Neural cell (in vitro differentiated cells): Measurements from ENCODE around the gene TSSK6. TPM values are rescaled to one million over a fixed set of nuclear protein-coding genes. Genes with fewer than 3 reads are reported as not detected.

Source experiments
- H2AFZ ChIP-seq: fragments of 200-600, 300-800 bp; sonication (generic), shearing (Covaris generic); 2 replicates; pipeline ENCODE4 v1.6.0; 2014; ENCODE audit warnings: low read depth, mild to moderate bottlenecking, antibody characterized with exemption, low read length, moderate library complexity
- H3F3A ChIP-seq: fragments of 200-600 bp; shearing (Covaris generic); 2 replicates; pipeline ENCODE4 v1.6.1; 2016; ENCODE audit warnings: mild to moderate bottlenecking, moderate library complexity, mixed read lengths, antibody characterized with exemption, low read length; ENCODE audit not compliant: insufficient read depth, poor library complexity, severe bottlenecking
- H3K27ac ChIP-seq: fragments of 200-600, 300-800 bp; sonication (generic), shearing (Covaris generic); 2 replicates; pipeline ENCODE4 v1.5.1; 2014; ENCODE audit warnings: mild to moderate bottlenecking, low read length, moderate library complexity
- H3K27me3 ChIP-seq: fragments of 300-800, 200-600 bp; sonication (generic), shearing (Covaris generic); 2 replicates; pipeline ENCODE4 v1.6.0; 2014; ENCODE audit warnings: mild to moderate bottlenecking, low read depth, low read length, moderate library complexity; ENCODE audit not compliant: insufficient read depth
- H3K36me3 ChIP-seq: fragments of 300-800, 200-600 bp; sonication (generic), shearing (Covaris generic); 2 replicates; pipeline ENCODE4 v1.5.1; 2014; ENCODE audit warnings: mild to moderate bottlenecking, antibody characterized with exemption, low read length, moderate library complexity; ENCODE audit not compliant: insufficient read depth
- H3K4me2 ChIP-seq: fragments of 300-800, 200-600 bp; sonication (generic), shearing (Covaris generic); 2 replicates; pipeline ENCODE4 v1.6.0; 2014; ENCODE audit warnings: mild to moderate bottlenecking, low read length
- H3K4me3 ChIP-seq: fragments of 300-800, 200-600 bp; sonication (generic), shearing (Covaris generic); 2 replicates; pipeline ENCODE4 v1.5.1; 2014; ENCODE audit warnings: mild to moderate bottlenecking, low read length, moderate library complexity
- H3K79me2 ChIP-seq: fragments of 200-600 bp; shearing (Covaris generic); replicated peaks from 2 replicates; pipeline ENCODE4 v1.6.0; 2014; ENCODE audit warnings: mild to moderate bottlenecking, low read length, moderate library complexity; ENCODE audit not compliant: insufficient read depth
- H3K9ac ChIP-seq: fragments of 300-800, 200-600 bp; sonication (generic), shearing (Covaris generic); 2 replicates; pipeline ENCODE4 v1.6.1; 2016; ENCODE audit warnings: mild to moderate bottlenecking, low read length, mixed read lengths
- H3K9me2 ChIP-seq: fragments of 200-600 bp; shearing (Covaris generic); 2 replicates; pipeline ENCODE4 v1.6.1; 2016; ENCODE audit warnings: mild to moderate bottlenecking, low read length, mixed read lengths; ENCODE audit not compliant: insufficient read depth
- H3K9me3 ChIP-seq: fragments of 200-600, 300-800 bp; sonication (generic), shearing (Covaris generic); 2 replicates; pipeline ENCODE4 v1.6.1; 2016; ENCODE audit warnings: mild to moderate bottlenecking, mixed run types, low read length, moderate library complexity, mixed read lengths
- H4K20me1 ChIP-seq: fragments of 200-600 bp; shearing (Covaris generic); 2 replicates; pipeline ENCODE4 v1.6.1; 2016; ENCODE audit warnings: mild to moderate bottlenecking, mixed run types; ENCODE audit not compliant: insufficient read depth
- EP300 ChIP-seq: fragments of 450-650 bp; conservative IDR thresholded peaks from 2 replicates; pipeline ENCODE4 v1.6.1; 2014; ENCODE audit warnings: antibody characterized with exemption, mild to moderate bottlenecking, moderate library complexity; ENCODE audit not compliant: poor library complexity, severe bottlenecking
- EZH2 ChIP-seq: fragments of 200-600, 300-800 bp; shearing (Covaris generic), sonication (generic); IDR thresholded peaks from 2 replicates; pipeline ENCODE4 v1.6.1; 2014; ENCODE audit warnings: antibody characterized with exemption, low read length, borderline replicate concordance, mild to moderate bottlenecking; ENCODE audit not compliant: insufficient read depth, poor library complexity, severe bottlenecking
- MXI1 ChIP-seq: fragments of 450-650 bp; conservative IDR thresholded peaks from 2 replicates; pipeline ENCODE4 v1.6.1; 2014; ENCODE audit warnings: antibody characterized with exemption, mild to moderate bottlenecking; ENCODE audit not compliant: poor library complexity, severe bottlenecking
- POLR2AphosphoS5 ChIP-seq: IDR thresholded peaks from 2 replicates; pipeline ENCODE4 v1.6.1; 2012
- RAD21 ChIP-seq: fragments of 450-650 bp; conservative IDR thresholded peaks from 2 replicates; pipeline ENCODE4 v1.6.1; 2014; ENCODE audit warnings: antibody characterized with exemption, mild to moderate bottlenecking, moderate library complexity
- SMC3 ChIP-seq: fragments of 450-650 bp; conservative IDR thresholded peaks from 2 replicates; pipeline ENCODE4 v1.6.1; 2014; ENCODE audit warnings: antibody characterized with exemption, mild to moderate bottlenecking, moderate library complexity; ENCODE audit not compliant: poor library complexity
- TAF1 ChIP-seq: IDR thresholded peaks from 2 replicates; pipeline ENCODE4 v1.6.1; 2012; ENCODE audit warnings: low read depth
- polyA plus RNA-seq: library from polyadenylated mRNA; depleted of rRNA; stranded (reverse); fragments of >200 nt; gene quantifications from 2 replicates; pipeline ENCODE4 v1.2.3, GENCODE V29; 2014
- TF ChIP-seq, protein P1 (sequence below): IDR thresholded peaks from 2 replicates; pipeline ENCODE4 v1.6.1; 2012; ENCODE audit warnings: borderline replicate concordance
- TF ChIP-seq, protein P2 (sequence below): fragments of 450-650 bp; IDR thresholded peaks from 2 replicates; pipeline ENCODE4 v1.5.1; 2014; ENCODE audit warnings: antibody characterized with exemption, mild to moderate bottlenecking, moderate library complexity; ENCODE audit not compliant: poor library complexity, severe bottlenecking

The TSSK6 gene
- polyA plus RNA-seq, 1 donor from 2014 or later, result 5.3 TPM

DNA sequence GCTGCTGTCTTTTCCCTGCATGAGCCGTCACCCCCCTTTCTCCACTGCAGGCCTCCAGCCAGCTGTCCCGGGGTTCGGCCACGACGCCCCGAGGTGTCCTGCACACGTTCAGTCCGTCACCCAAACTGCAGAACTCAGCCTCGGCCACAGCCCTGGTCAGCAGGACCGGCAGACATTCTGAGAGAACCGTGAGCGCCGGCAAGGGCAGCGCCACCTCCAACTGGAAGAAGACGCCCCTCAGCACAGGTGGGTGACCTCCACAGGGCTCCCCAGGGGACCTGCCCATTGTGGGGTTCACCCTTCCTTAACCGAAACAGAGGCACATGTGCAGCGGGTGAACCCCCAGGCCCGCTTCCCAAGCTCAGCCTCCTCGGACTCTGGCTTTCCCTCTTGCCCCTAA is 13.1 kb downstream of the TSSK6 start:
- Histone ChIP-seq H3K4me3 (no peak overlapping the region), H3K79me2 (no peaks in the 10 kb centered on the region), H3K9me2 (no peaks in the 10 kb centered on the region), H3K4me2 (no peak overlapping the region), H3K27me3 (no peaks in the 10 kb centered on the region), H3K36me3 (peaks cover 5% of the 10 kb centered on the region), H3F3A (no peaks in the 10 kb centered on the region), H3K9ac (no peak overlapping the region), H4K20me1 (no peaks in the 10 kb centered on the region), H2AFZ (no peak overlapping the region), H3K9me3 (no peaks in the 10 kb centered on the region), H3K27ac (no peak overlapping the region)
- no peak for TF ChIP-seq EP300
- no peak for TF ChIP-seq POLR2AphosphoS5
- TF ChIP-seq, protein P1, sequence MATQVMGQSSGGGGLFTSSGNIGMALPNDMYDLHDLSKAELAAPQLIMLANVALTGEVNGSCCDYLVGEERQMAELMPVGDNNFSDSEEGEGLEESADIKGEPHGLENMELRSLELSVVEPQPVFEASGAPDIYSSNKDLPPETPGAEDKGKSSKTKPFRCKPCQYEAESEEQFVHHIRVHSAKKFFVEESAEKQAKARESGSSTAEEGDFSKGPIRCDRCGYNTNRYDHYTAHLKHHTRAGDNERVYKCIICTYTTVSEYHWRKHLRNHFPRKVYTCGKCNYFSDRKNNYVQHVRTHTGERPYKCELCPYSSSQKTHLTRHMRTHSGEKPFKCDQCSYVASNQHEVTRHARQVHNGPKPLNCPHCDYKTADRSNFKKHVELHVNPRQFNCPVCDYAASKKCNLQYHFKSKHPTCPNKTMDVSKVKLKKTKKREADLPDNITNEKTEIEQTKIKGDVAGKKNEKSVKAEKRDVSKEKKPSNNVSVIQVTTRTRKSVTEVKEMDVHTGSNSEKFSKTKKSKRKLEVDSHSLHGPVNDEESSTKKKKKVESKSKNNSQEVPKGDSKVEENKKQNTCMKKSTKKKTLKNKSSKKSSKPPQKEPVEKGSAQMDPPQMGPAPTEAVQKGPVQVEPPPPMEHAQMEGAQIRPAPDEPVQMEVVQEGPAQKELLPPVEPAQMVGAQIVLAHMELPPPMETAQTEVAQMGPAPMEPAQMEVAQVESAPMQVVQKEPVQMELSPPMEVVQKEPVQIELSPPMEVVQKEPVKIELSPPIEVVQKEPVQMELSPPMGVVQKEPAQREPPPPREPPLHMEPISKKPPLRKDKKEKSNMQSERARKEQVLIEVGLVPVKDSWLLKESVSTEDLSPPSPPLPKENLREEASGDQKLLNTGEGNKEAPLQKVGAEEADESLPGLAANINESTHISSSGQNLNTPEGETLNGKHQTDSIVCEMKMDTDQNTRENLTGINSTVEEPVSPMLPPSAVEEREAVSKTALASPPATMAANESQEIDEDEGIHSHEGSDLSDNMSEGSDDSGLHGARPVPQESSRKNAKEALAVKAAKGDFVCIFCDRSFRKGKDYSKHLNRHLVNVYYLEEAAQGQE, result no peak

DNA sequence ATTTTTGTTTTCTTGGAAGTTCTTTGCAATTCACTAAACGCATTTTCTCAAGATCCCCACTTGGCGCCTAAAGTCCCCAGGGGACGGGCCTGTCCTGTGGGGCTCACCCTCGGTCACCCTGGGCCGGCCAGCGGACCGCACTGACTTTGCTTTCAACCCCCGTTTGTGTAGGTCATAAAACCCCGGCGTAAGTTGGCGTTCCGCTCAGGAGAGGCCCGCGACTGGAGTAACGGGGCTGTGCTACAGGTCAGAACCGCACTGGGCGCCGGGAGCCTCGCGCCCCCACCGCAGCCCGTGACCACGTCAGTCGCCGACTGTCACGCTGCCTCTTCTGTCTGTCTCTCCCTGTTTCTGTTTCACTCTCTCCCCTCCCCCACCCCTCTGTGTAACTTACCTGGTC is 13.6 kb downstream of the TSSK6 start:
- Histone ChIP-seq H2AFZ (no peak overlapping the region), H3K4me3 (no peak overlapping the region), H3K79me2 (no peaks in the 10 kb centered on the region), H3K9me3 (no peaks in the 10 kb centered on the region), H3K4me2 (no peak overlapping the region), H3F3A (no peaks in the 10 kb centered on the region), H3K27me3 (no peaks in the 10 kb centered on the region), H4K20me1 (no peaks in the 10 kb centered on the region), H3K9me2 (no peaks in the 10 kb centered on the region), H3K36me3 (peaks cover 5% of the 10 kb centered on the region), H3K27ac (no peak overlapping the region), H3K9ac (no peak overlapping the region)
- TF ChIP-seq TAF1 (no peak), EP300 (no peak), POLR2AphosphoS5 (no peak), MXI1 (no peak), SMC3 (no peak), RAD21 (no peak), EZH2 (no peak)
- TF ChIP-seq, protein P2, sequence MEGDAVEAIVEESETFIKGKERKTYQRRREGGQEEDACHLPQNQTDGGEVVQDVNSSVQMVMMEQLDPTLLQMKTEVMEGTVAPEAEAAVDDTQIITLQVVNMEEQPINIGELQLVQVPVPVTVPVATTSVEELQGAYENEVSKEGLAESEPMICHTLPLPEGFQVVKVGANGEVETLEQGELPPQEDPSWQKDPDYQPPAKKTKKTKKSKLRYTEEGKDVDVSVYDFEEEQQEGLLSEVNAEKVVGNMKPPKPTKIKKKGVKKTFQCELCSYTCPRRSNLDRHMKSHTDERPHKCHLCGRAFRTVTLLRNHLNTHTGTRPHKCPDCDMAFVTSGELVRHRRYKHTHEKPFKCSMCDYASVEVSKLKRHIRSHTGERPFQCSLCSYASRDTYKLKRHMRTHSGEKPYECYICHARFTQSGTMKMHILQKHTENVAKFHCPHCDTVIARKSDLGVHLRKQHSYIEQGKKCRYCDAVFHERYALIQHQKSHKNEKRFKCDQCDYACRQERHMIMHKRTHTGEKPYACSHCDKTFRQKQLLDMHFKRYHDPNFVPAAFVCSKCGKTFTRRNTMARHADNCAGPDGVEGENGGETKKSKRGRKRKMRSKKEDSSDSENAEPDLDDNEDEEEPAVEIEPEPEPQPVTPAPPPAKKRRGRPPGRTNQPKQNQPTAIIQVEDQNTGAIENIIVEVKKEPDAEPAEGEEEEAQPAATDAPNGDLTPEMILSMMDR, result no peak
- TF ChIP-seq, protein P1, result no peak
